ENCODE results near the gene KCNK7. TPM values are rescaled to one million over a fixed set of nuclear protein-coding genes. Genes with fewer than 3 reads are reported as not detected.

The KCNK7 gene
- total RNA-seq, 4 donors from 2014 or later = 1.5 to 3.5 (median 2.5) TPM; not detected in 1

DNA sequence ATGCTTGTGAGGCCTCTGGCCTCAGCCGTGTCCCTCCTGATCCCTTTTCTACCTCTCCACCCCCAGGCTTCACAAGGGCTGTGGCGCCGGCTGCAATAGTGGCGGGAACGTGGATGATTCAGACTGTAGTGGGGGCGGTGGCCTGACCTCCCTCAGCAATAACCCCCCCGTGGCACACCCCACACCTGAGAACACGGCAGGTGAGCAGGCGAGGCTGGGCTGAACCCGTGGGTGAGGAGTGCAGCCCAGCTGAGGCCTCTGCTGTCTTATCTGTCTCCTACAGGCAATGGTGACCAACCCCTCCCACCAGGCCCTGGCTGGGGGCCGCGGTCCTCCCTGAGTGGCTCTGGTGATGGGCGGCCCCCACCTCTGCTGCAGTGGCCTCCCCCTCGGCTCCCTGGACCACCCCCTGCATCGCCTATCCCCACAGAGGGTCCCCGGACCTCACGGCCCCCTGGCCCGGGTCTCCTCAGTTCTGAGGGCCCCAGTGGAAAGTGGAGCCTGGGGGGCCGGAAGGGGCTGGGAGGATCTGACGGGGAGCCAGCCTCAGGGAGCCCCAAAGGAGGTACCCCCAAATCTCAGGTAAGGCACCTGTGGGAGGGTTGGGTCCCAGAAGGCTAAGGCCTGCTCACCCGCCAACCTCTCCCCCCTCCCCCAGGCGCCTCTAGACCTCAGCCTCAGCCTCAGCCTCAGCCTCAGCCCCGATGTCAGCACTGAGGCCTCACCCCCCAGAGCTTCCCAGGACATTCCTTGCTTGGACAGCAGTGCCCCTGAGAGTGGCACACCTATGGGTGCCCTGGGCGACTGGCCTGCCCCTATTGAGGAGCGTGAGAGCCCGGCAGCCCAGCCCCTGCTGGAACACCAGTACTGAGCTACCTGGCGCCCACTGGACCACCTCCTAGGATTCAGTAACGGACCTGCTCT lies 40.8 kb upstream of the KCNK7 start:
- Histone ChIP-seq H3K27me3 (no peaks in the 10 kb centered on the region), H3K4me3 (no peak overlapping the region), H3K27ac (no peak overlapping the region), H3K9me3 (no peaks in the 10 kb centered on the region), H3K36me3 (peaks cover 0 to 55% (median 0%) of the 10 kb centered on the region in 3 donors), H3K4me1 (peaks cover 0 to 33% (median 15%) of the 10 kb centered on the region in 4 donors)
- DNase-seq = no peak
- TF ChIP-seq, protein P1, sequence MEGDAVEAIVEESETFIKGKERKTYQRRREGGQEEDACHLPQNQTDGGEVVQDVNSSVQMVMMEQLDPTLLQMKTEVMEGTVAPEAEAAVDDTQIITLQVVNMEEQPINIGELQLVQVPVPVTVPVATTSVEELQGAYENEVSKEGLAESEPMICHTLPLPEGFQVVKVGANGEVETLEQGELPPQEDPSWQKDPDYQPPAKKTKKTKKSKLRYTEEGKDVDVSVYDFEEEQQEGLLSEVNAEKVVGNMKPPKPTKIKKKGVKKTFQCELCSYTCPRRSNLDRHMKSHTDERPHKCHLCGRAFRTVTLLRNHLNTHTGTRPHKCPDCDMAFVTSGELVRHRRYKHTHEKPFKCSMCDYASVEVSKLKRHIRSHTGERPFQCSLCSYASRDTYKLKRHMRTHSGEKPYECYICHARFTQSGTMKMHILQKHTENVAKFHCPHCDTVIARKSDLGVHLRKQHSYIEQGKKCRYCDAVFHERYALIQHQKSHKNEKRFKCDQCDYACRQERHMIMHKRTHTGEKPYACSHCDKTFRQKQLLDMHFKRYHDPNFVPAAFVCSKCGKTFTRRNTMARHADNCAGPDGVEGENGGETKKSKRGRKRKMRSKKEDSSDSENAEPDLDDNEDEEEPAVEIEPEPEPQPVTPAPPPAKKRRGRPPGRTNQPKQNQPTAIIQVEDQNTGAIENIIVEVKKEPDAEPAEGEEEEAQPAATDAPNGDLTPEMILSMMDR (IDR thresholded peaks at IDR 0.05) = no peak
- no peak for TF ChIP-seq POLR2A (IDR thresholded peaks at IDR 0.05)

DNA sequence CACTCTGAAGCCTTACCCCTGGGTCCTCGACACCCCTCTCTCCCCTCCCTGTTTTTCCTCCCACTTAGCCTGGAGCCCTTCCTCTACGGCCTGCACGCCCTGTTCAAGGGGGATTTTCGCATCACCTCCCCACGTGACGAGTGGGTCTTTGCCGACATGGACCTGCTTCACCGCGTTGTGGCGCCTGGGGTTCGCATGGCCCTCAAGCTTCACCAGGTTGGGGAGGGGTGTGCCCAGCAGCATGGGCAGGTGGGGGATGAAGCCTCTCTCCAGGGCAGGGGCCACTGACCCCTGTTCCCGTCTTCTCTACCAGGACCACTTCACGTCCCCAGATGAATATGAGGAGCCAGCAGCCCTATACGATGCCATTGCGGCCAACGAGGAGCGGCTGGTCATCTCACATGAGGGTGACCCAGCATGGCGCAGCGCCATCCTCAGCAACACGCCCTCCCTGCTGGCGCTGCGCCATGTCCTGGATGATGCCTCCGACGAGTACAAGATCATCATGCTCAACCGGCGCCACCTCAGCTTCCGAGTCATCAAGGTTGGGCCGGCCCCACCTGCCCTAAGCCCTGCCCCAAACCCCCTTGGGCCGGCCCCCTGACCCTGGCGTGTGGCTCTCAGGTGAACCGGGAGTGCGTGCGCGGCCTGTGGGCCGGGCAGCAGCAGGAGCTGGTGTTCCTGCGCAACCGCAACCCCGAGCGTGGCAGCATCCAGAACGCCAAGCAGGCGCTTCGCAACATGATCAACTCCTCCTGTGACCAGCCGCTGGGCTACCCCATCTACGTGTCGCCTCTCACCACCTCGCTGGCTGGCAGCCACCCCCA lies 39.5 kb upstream of the KCNK7 start:
- H3K9me3 ChIP-seq = no peaks in the 10 kb centered on the region
- H3K27me3 ChIP-seq = no peaks in the 10 kb centered on the region
- H3K4me1 ChIP-seq = peaks cover 0 to 26% (median 11%) of the 10 kb centered on the region in 4 donors
- no peak overlapping the region for H3K27ac ChIP-seq
- H3K36me3 ChIP-seq = peaks cover 0 to 67% (median 0%) of the 10 kb centered on the region in 3 donors
- DNase-seq = no peak
- no peak for TF ChIP-seq POLR2A (IDR thresholded peaks at IDR 0.05)
- TF ChIP-seq, protein P1 (IDR thresholded peaks at IDR 0.05) = no peak
- H3K4me3 ChIP-seq = no peak overlapping the region

DNA sequence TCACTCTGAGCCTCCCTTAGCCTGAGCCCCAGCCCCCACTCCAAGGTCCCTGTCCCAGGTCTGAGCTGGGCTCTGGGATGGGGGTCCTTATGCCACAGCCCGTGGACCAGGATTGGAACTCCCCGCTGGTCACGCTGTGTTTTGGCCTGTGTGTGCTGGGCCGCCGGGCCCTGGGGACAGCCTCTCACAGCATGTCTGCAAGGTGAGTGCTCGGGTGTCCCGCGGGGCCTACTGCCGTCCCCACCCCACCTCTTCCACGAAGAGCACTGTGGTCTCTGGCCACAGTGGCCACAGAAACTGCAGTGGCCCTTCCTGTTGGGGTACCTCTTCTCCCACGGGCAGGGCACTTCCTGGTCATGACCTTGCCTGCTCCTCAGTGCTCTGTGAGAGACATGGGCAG lies 38.8 kb upstream of the KCNK7 start:
- no peak for TF ChIP-seq POLR2A (IDR thresholded peaks at IDR 0.05)
- TF ChIP-seq, protein P1 (IDR thresholded peaks at IDR 0.05) = no peak
- H3K36me3 ChIP-seq = peaks cover 0 to 74% (median 0%) of the 10 kb centered on the region in 3 donors
- no peaks in the 10 kb centered on the region for H3K27me3 ChIP-seq
- no peak for DNase-seq
- H3K27ac ChIP-seq = no peak overlapping the region
- peaks cover 0 to 19% (median 8%) of the 10 kb centered on the region in 4 donors for H3K4me1 ChIP-seq
- H3K9me3 ChIP-seq = no peaks in the 10 kb centered on the region
- no peak overlapping the region for H3K4me3 ChIP-seq

DNA sequence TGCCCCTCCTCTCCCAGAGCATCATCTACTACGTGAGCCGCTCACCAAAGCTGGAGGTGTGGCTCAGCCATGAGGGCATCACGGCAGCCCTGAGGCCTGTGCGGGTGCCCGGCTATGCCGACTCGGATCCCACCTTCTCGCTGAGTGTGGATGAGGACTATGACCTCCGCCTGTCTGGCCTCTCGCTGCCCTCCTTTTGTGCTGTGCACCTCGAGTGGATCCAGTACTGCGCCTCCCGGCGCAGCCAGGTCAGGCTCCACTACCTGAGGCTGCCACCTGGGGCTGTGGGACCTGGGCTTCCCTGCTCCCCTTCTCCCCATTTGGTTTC lies 38.5 kb upstream of the KCNK7 start:
- no peaks in the 10 kb centered on the region for H3K27me3 ChIP-seq
- TF ChIP-seq POLR2A (IDR thresholded peaks at IDR 0.05) = no peak
- TF ChIP-seq, protein P1 (IDR thresholded peaks at IDR 0.05) = no peak
- H3K27ac ChIP-seq = no peak overlapping the region
- peaks cover 0 to 16% (median 5%) of the 10 kb centered on the region in 4 donors for H3K4me1 ChIP-seq
- no peak overlapping the region for H3K4me3 ChIP-seq
- H3K9me3 ChIP-seq = no peaks in the 10 kb centered on the region
- DNase-seq = no peak
- H3K36me3 ChIP-seq = peaks cover 0 to 78% (median 0%) of the 10 kb centered on the region in 3 donors

DNA sequence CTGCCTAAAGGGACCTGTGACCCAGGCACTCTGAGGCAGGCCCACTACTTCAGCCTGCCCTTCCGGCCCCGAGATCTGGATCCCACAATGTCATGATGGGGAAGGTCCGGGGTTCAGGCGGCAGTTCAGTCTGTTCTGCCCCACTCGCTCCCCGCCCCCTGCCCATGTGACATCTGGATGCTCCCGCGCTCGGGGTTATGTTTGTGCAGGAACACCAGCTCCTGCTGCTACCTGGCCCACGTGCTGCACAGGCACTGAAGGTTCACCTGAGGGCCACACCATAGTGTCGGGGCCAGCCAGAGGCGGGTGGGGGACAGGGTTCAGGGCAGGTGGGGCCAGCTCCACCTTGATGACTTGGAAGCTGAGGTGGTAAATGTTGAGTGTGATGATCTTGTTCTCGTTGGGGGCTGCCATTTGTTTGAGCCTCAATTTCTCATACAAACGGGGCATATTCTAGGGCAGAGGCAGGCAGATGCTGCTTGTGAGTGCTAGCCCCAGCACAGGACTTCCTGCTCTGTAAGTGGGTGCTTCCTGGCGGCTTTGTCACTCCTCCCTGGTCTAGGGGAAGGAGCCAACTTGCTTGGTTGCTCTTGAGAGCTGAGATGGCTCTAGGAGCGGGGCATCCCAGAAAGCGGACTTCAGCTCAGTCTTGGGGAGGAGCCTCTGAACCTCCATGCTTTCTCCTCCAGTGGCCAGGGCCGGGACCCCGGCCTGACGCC lies 37.9 kb upstream of the KCNK7 start:
- no peak for DNase-seq
- no peak overlapping the region for H3K4me3 ChIP-seq
- peaks cover 0 to 10% (median 3%) of the 10 kb centered on the region in 4 donors for H3K4me1 ChIP-seq
- no peaks in the 10 kb centered on the region for H3K27me3 ChIP-seq
- TF ChIP-seq, protein P1 (IDR thresholded peaks at IDR 0.05) = no peak
- TF ChIP-seq POLR2A (IDR thresholded peaks at IDR 0.05) = no peak
- H3K27ac ChIP-seq = no peak overlapping the region
- no peaks in the 10 kb centered on the region for H3K9me3 ChIP-seq
- peaks cover 0 to 83% (median 0%) of the 10 kb centered on the region in 3 donors for H3K36me3 ChIP-seq

Measured in Peyer's patch (tissue), 4 donors.